ENCODE results near the gene SBDS.
"Not testable (repeated sequence)": the region's sequence is repeated elsewhere in the genome, so short reads cannot be mapped to it uniquely, and the experiment has no call there.

SBDS gene

DNA sequence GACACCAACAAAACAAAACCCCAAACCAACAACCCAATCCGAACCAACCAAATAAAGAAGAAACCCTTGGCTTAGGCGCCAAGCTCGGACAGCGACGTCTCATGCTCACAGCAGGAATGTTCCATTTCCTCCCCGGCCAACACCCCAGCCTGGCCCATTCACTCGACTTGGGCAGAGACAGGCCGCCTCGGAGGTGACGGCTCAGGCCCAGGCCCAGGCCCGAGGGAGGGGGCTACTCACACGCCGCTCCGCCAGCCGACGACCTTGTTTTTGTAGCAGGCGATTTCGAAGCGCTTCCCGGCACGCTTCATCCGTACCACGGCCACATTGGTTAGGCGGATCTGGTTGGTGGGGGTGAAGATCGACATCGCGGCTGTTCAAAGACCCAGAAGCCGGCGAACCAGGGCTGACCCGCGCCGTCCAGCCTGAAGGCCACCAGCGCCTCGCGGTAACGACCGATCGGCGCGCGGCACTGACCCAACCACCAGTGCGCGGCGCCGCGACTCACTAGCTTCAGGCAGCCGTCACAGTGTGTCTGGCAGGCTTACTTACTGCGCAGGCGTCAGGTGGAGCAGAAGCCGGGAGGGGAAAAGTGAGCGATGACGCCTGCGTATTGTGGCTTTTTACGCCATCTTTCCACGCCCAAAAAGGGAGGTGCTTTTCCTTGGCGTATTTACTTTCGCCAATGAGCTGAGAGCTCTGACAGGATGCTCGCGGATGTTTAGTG, at the start of gene SBDS:
Gene SBDS, minus strand, starts transcription at position 537 of the 727 bp plus-strand sequence. Its CDS starts 169 bp downstream, at position 368.
- DNase-seq (ENCODE audit: low spot score): peak; percentile 99

- not testable (repeated sequence) for DNase-seq (ENCODE audit: low spot score)
These were observed 48.2 kb upstream of the SBDS start for GRCh38 chr7:67043559-67043930.

DNA sequence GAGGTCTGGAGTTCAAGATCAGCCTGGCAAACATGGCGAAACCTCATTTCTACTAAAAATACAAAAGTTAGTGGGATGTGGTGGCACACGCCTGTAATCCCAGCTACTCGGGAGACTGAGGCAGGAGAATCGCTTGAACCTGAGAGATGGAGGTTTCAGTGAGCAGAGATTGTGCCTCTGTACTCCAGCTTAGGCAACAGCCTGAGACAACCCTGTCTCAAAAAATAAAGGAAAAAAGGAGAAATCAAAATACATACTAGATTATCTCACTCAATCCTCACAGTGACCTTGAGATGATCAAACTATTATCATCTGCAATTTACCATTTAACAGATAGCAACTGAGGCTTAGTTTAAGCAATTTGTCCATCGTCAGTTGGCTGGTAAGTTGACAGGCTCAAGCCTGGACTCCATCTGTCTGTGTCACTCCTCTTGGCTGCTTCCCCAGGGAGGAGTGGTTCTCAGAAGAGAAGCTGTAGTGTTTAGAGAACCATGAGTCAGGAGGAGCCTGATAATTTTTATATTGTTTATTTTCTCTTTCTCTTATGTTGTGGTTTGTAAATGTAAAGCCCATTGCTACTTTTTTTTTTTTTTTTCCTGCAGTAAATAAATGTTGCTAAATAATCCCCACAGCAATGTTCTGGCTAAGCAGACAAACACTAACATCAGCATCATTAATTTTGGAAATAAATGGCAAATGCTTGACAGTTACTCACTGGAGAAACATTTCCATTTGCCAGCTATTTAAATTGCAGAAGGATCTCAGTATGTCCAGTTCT, 47.6 kb upstream of the SBDS start:
- peak; percentile 33 for DNase-seq (ENCODE audit: low spot score)

DNA sequence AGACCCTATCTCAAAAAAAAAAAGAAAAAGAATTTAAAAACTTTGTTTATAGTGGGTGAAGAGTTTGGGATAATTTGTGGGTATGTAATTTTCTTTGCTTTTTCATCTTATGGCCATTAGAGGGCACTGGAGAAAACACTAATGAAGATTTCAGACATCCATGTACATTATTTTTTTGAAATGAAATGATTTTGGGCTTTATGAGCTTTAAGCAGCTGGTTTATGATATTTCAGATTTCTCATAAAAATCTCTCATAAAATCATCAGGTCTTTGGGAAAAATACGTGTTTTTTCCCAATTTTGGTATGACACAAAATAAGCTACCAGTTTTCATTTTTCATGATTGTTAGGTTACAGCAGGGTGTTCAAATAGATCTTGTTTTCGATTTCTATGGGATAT, 45.4 kb upstream of the SBDS start:
- not testable (repeated sequence) for DNase-seq (ENCODE audit: low spot score)

DNA sequence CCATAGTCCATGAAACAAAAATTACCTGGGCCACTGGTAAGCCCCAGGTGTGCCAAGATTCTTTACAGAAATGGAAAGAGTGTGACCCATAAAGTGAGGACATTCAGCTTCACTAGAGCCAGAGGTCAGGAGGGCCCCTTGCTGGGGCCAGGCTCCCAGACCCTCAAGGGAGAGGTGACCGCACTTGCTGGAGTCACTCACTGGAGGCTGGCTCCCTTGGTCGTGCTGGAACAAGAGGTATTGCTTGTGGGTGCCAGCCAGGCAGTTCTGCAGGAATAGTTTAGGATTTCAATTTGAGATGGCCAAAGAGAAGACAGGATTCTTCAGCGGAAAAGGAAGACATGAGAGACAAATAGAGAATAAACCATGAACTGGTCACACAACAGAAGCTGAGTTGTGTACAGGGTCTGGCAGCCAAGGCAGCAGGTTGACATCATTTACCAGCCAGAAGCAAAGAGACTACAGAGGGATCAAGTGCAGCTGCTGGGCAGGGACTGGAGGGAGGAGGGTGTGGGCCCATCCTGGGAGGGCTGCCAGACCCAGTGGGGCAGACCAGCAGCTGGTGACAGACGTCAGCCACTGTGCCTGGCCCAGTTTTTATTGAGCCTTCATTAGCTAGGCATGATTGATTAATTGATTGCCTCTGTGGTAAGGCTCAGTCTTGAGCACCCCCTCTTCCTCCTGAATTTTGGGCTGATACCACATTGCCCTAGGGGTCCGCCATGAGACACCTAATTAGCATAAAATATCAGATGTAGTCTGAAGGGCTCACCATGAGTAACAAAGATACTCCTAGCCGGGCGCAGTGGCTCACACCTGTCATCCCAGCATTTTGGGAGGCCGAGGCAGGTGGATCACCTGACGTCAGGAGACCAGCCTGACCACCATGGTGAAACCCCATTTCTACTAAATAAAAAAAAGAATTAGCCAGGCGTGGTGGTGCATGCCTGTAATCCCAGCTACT, 41.3 kb upstream of the SBDS start:
- not testable (repeated sequence) for DNase-seq (ENCODE audit: low spot score)

DNA sequence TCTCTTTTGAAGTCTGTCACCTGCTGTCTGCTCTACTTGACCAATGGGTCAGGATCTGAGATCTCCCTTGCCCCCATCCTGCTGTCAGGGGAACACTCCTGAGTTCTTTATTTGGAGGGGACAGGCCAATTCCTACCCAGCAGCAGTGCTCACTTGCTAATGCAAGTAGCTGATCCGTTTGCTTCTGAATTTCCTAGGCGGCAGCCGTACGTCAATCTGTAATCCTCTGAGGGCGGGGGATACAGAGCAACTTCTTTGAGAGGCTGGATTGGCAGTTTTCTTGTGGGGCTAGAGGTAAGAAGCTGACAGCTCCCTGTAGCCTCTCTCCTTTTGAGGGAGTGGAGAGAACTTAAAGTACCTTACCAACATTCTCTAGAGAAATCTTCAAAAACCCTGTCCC, 37.9 kb upstream of the SBDS start:
- no peak for DNase-seq (ENCODE audit: low spot score)

DNA sequence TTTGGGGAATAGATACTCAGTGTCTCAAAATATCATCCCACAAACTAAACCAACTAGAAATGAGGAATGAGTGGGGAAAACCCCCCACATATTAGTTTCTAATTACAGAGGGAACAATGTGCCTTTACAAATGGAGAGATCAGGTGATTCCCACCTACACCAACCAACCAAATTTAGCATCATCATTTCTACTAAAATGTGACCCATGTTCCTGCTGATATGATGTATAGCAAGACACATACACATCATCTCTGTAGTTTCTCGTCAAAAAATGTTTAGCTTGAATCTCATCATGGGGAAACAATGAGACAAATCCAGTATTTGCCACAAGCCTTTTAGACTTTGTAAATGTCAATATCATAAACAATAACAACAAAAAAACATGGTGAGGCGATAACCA, 36.3 kb upstream of the SBDS start:
- not testable (repeated sequence) for DNase-seq (ENCODE audit: low spot score)

DNA sequence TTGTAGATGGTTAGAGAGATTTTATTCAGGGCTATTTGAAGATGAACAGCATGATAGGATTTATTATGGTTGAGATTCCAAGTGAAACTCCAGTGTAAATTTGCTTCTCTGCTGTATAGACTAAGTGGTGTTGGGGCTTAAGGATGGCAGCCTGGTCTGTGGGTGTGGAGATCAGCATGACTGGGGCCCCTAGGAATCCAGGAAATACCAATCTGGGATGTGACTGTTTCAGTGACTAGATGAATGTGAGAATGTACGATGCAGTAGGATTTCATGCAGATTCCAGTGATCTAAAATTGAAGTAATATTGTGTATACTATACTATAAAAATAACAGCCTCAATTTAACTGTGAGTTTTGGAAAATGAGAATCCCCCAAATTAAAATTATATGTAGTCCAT, 30.1 kb upstream of the SBDS start:
- not testable (repeated sequence) for DNase-seq (ENCODE audit: low spot score)

GRCh38 chr7:67022511-67022910, 27.1 kb upstream of the SBDS start:
- no peak for DNase-seq (ENCODE audit: low spot score)

DNA sequence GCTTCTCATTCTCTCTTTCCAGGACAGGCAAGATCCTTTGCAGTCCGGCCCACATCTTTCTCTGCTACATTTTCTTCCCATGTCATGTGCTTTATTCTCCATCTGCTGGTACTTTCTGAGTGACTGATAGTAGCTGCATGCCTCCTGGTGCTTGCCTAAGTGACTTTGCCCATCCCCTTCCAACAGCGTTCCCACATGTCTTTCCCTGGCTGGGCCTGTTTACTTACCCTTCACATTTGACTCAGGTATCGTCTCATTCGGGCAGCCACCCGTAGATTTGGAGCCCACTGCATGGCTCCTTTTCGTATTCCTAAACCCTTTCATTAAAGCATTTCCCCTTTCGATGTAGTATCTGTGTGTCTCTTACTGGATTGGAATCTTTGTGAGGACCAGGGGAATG, 25.9 kb upstream of the SBDS start:
- no peak for DNase-seq (ENCODE audit: low spot score)

DNA sequence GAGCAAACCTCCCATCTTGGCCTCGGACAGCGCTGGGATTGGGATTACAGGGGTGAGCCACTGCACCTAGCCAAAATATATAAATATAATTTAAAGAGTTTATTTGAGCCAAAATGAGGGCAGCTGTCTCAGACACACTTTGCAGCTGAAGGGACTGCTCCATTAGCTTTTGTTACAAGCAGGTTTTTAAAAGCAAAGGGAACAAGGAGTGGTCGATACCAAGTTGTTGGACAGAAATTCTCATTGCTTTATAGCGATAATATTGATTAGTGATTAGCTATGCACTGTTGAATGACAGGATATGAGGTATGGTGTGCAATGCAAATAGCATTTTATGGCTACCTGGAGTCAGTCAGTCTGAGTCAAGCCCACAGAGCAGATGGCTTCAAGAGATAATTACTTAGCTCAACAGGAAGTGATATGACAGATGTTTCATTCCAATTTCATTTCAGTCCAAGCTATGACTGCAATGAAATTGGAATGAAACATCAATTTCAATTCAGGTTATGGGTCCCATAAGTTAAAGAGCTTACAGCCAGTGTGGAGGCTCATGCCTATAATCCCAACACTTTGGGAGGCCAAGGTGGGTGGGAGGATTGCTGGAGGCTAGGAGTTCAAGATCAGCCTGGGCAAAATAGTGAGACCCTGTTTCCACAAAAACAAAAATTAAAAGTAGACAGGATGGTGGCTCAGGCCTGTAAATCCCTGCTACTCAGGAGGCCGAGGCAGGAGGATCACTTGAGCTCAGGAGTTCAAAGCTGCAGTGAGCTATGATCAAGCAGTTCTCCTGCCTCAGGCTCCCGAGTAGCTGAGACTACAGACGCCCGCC, 24.4 kb upstream of the SBDS start:
- DNase-seq (ENCODE audit: low spot score): no peak

GRCh38 chr7:67018940-67019339, 23.6 kb upstream of the SBDS start:
- DNase-seq (ENCODE audit: low spot score): no peak

GRCh38 chr7:67017971-67018370, 22.6 kb upstream of the SBDS start:
- DNase-seq (ENCODE audit: low spot score): not testable (repeated sequence)

DNA sequence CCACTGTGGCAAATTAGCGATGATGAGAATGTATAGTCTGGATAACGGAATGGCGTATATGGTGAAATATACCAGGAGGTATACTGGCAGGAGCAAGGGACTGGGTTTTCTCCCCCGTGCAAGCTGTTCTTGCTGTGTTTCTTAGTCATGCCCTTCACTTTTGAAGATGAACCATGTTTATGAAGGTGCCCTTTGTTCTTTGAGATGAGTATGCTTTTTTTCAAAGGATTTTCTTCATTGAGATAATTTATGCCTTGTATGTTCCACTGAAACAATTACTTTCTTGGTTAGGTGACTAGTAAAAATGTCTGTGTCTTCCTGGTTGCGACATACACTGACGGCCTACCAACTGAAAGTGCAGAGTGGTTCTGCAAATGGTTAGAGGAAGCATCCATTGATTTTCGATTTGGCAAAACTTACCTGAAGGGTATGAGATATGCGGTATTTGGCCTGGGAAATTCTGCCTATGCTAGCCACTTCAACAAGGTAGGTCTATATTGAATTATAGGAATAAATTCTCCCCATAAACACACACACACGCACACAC, 18.8 kb upstream of the SBDS start:
- DNase-seq (ENCODE audit: low spot score): not testable (repeated sequence)

GRCh38 chr7:67009677-67010076, 14.3 kb upstream of the SBDS start:
- DNase-seq (ENCODE audit: low spot score): not testable (repeated sequence)

DNA sequence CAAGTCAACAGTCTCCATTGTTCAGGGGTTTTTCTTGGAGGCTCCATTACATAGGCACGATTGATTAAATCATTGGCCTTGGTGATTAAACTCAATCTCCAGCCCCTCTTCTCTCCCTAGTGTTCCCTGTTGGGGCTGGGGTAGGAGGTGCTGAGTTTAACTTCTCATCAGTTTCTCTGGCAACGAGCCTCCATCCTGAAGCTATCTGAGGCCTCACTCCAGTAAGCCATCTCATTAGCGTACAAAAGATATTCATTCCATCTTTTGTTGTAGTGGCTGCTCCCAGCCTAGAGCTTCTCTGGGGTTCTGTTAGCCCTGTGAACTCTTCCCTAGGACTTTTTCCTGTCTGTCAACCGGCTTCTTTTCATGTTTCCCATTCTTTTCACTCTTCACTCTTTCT, 12.9 kb upstream of the SBDS start:
- DNase-seq (ENCODE audit: low spot score): no peak

- no peak for DNase-seq (ENCODE audit: low spot score)
These were observed 11.6 kb upstream of the SBDS start for GRCh38 chr7:67006965-67007364.

GRCh38 chr7:67004145-67004544, 8.8 kb upstream of the SBDS start:
- not testable (repeated sequence) for DNase-seq (ENCODE audit: low spot score)

- peak; percentile 28 for DNase-seq (ENCODE audit: low spot score)
These were observed 5.3 kb upstream of the SBDS start for GRCh38 chr7:67000601-67001258.

- peak; percentile 99 for DNase-seq (ENCODE audit: low spot score)
These were observed 1.2 kb upstream of the SBDS start, which contains the start of gene TYW1 for GRCh38 chr7:66996444-66997191. TSS of gene TYW1 (plus strand) at chr7:66996833. CDS start at chr7:66996979, 146 bp downstream.
